Subcutaneous adipose tissue (tissue), 4 donors: Measurements from ENCODE around the gene PIM2. TPM values are rescaled to one million over a fixed set of nuclear protein-coding genes. Genes with fewer than 3 reads are reported as not detected.

Experiments used
- CTCF ChIP-seq: fragments of 450-650 bp; IDR thresholded peaks from one replicate; pipeline ENCODE4 v1.5.1; 2016; ENCODE audit warnings: low read depth, mild to moderate bottlenecking, control low read depth, antibody characterized with exemption, moderate library complexity
- total RNA-seq, 4 donors: library from RNA; depleted of rRNA; stranded (reverse); fragments of >200 nt; gene quantifications; one replicate each; pipeline ENCODE4 v1.1.0, GENCODE V29; 2016

Gene PIM2
- total RNA-seq, 4 donors from 2014 or later: 3.4 to 11.7 (median 5.5) TPM

- no peak for TF ChIP-seq CTCF
Measured at GRCh38 chrX:48934581-48935300, 15.9 kb upstream of the PIM2 start.

- no peak for TF ChIP-seq CTCF
Measured at GRCh38 chrX:48933757-48934156, 14.9 kb upstream of the PIM2 start.

GRCh38 chrX:48927736-48928382 is 9.0 kb upstream of the PIM2 start:
- TF ChIP-seq CTCF: no peak

- no peak for TF ChIP-seq CTCF
Measured at GRCh38 chrX:48927123-48927522, 8.3 kb upstream of the PIM2 start.

- no peak for TF ChIP-seq CTCF
Measured at GRCh38 chrX:48924270-48924669, 5.4 kb upstream of the PIM2 start.

- no peak for TF ChIP-seq CTCF
Measured at GRCh38 chrX:48923771-48924170, 4.9 kb upstream of the PIM2 start.

GRCh38 chrX:48920718-48921104 is 1.9 kb upstream of the PIM2 start:
- no peak for TF ChIP-seq CTCF
